DOHH2 (cell line): ENCODE measurements around the gene DCAF5.

ENCODE experiments used
- CTCF ChIP-seq: fragments of 200-600 bp; sonication (generic); IDR thresholded peaks from one replicate; pipeline ENCODE4 v1.5.1; 2014; ENCODE audit warnings: antibody characterized with exemption, mild to moderate bottlenecking, low read depth, low read length; ENCODE audit not compliant: poor library complexity, severe bottlenecking
- EZH2phosphoT487 ChIP-seq: fragments of 200-600 bp; sonication (generic); IDR thresholded peaks from 2 replicates; pipeline ENCODE4 v1.6.1; 2017; ENCODE audit warnings: borderline replicate concordance, mild to moderate bottlenecking, antibody characterized with exemption, low read length, moderate library complexity, mixed read lengths

GRCh38 chr14:69142101-69142500 is 10.8 kb downstream of the DCAF5 start:
- TF ChIP-seq CTCF (no peak), EZH2phosphoT487 (no peak)
